Measurements from ENCODE around the gene CNKSR3. TPM values are rescaled to one million over a fixed set of nuclear protein-coding genes. Genes with fewer than 3 reads are reported as not detected.

Gene CNKSR3
- total and polyA plus RNA-seq, 2 of the 8 experiments (the other 6 are each of a cell fraction or from before 2014, with no cell fraction given), result 1.2 to 6.2 TPM

- Histone ChIP-seq H3K56ac (replicated peaks; ENCODE audit: insufficient read length, low read depth, low read length) (no peak overlapping the region), H3K4me2 (ENCODE audit: insufficient read depth in 1 of 2, low read depth in 2 of 2, low read length in 2 of 2) (no peak overlapping the region), H2BK5ac (ENCODE audit: low read depth, low read length) (no peak overlapping the region), H3K27ac (ENCODE audit: low read depth, low read length) (no peak overlapping the region), H2AFZ (ENCODE audit: low read length) (no peak overlapping the region), H4K5ac (ENCODE audit: insufficient read length, low read depth, low read length) (no peak overlapping the region), H3K23ac (ENCODE audit: insufficient read length) (no peak overlapping the region), H4K91ac (replicated peaks; ENCODE audit: insufficient read length, low read length) (no peak overlapping the region), H3K14ac (ENCODE audit: insufficient read length) (no peak overlapping the region), H3K9ac (replicated peaks in 1 of 4; ENCODE audit: extremely low read depth in 1 of 4, low read depth in 3 of 4, low read length in 3 of 4) (no peak overlapping the region), H3K4me1 (replicated peaks in 1 of 4; ENCODE audit: control insufficient read depth in 3 of 4, insufficient read depth in 4 of 4, low read length in 3 of 4) (peaks cover 0 to 2% (median 0%) of the 10 kb centered on the region in 4 experiments; a peak in 1 of 7 replicates), H2BK20ac (ENCODE audit: low read length) (no peak overlapping the region), H2BK120ac (replicated peaks; ENCODE audit: low read depth, low read length) (no peak overlapping the region), H3K9me3 (ENCODE audit: insufficient read depth in 2 of 2, low read depth in 1 of 2, low read length in 1 of 2) (no peaks in the 10 kb centered on the region), H4K8ac (ENCODE audit: extremely low read depth, insufficient read depth, low read length) (no peak overlapping the region), H3K18ac (ENCODE audit: extremely low read depth, low read length) (no peak overlapping the region), H4K20me1 (replicated peaks in 1 of 2; ENCODE audit: control insufficient read depth in 1 of 2, insufficient read depth in 2 of 2, low read length in 2 of 2) (peaks cover 2 to 6% of the 10 kb centered on the region in 2 experiments), H2BK12ac (ENCODE audit: low read depth, low read length) (no peak overlapping the region), H3K4ac (replicated peaks; ENCODE audit: insufficient read length, low read depth, low read length) (no peak overlapping the region), H3K4me3 (ENCODE audit: extremely low read depth in 1 of 4, insufficient read depth in 2 of 4, low read depth in 3 of 4, low read length in 4 of 4) (no peak overlapping the region), H3K27me3 (replicated peaks in 1 of 4; ENCODE audit: control insufficient read depth in 3 of 4, extremely low read depth in 1 of 4, insufficient read depth in 3 of 4, low read length in 3 of 4) (no peaks in the 10 kb centered on the region), H3K79me1 (ENCODE audit: low read depth, low read length) (peaks cover 6% of the 10 kb centered on the region), H3K79me2 (ENCODE audit: control insufficient read depth in 1 of 2, insufficient read depth in 2 of 2, low read length in 2 of 2) (peaks cover 0 to 7% of the 10 kb centered on the region in 2 experiments; a peak in 1 of 4 replicates), H2BK15ac (ENCODE audit: low read length) (no peak overlapping the region), H3K23me2 (ENCODE audit: low read depth, low read length) (no peaks in the 10 kb centered on the region), H2AK5ac (ENCODE audit: low read depth, low read length) (no peak overlapping the region), H3K36me3 (ENCODE audit: control insufficient read depth in 2 of 4, insufficient read depth in 4 of 4, low read length in 3 of 4) (no peaks in the 10 kb centered on the region)
- no peak for TF ChIP-seq NANOG (IDR thresholded peaks at IDR 0.05; ENCODE audit: insufficient read depth, low read depth, low read length, poor library complexity, severe bottlenecking)
- no peak for TF ChIP-seq RAD21 (IDR thresholded peaks at IDR 0.05 in 1 of 2, conservative IDR thresholded peaks at IDR 0.05 in 1 of 2; ENCODE audit: low read depth in 2 of 2, low read length in 2 of 2)
- no peak for TF ChIP-seq ZNF274 (IDR thresholded peaks at IDR 0.05; ENCODE audit: borderline replicate concordance, extremely low read depth, low read length)
- no peak for TF ChIP-seq SP4 (IDR thresholded peaks at IDR 0.05; ENCODE audit: low read length)
- TF ChIP-seq ATF3 (IDR thresholded peaks at IDR 0.05; ENCODE audit: insufficient read depth, low read depth, low read length), result no peak
- TF ChIP-seq SP2 (IDR thresholded peaks at IDR 0.05; ENCODE audit: low read length), result no peak
- no peak for TF ChIP-seq TAF7 (optimal IDR thresholded peaks at IDR 0.05; ENCODE audit: borderline replicate concordance, low read depth, low read length)
- no peak for TF ChIP-seq YY1 (IDR thresholded peaks at IDR 0.05; ENCODE audit: low read depth, low read length)
- no peak for TF ChIP-seq MAX (IDR thresholded peaks at IDR 0.05)
- no peak for TF ChIP-seq CBX5 (IDR thresholded peaks at IDR 0.05; ENCODE audit: low read depth, low read length)
- TF ChIP-seq TAF1 (IDR thresholded peaks at IDR 0.05; ENCODE audit: low read depth, low read length), result no peak
- TF ChIP-seq CHD1 (IDR thresholded peaks at IDR 0.05; ENCODE audit: low read depth, low read length), result no peak
- no peak for TF ChIP-seq GTF2F1 (IDR thresholded peaks at IDR 0.05; ENCODE audit: borderline replicate concordance, low read depth, low read length)
- DNase-seq (ENCODE audit: low read depth in 1 of 2, low spot score in 2 of 2), result peak in 1 of 2 experiments; percentile 8
- POLR2A ChIA-PET (ENCODE audit: partially characterized antibody), result interaction anchor here (1.8 kb wide), 1 partner anchor 14 kb away, joined by 6 read pairs; the partner anchor contains the start of gene CNKSR3
- no peak for FAIRE-seq
- 92% methylated on average over 4 of the region's 4 CpGs; no CpG with 5 or more reads in 1 of the 2 experiments for WGBS, 2 experiments (ENCODE audit: extremely low coverage in 1 of 2, insufficient coverage in 1 of 2, insufficient read length in 1 of 2, insufficient replicate concordance in 2 of 2, low coverage in 1 of 2, low lambda C conversion rate in 2 of 2, missing lambda C conversion rate in 1 of 2)
- CTCF ChIA-PET (ENCODE audit: partially characterized antibody), result interaction anchor here (1.0 kb wide), 1 partner anchor 11 kb away, joined by 4 read pairs; no protein-coding TSS in a partner anchor
These were observed 14.3 kb downstream of the CNKSR3 start for GRCh38 chr6:154496186-154496585.
